ENCODE measurements around the gene GUCY1A1. TPM values are rescaled to one million over a fixed set of nuclear protein-coding genes. Genes with fewer than 3 reads are reported as not detected.

Gene GUCY1A1
- polyA plus RNA-seq, 1 experiment = 1.9 TPM

GRCh38 chr4:155676430-155676825 is 9.8 kb downstream of the GUCY1A1 start:
- H3K27ac ChIP-seq (ENCODE audit: low read depth, low read length) = no peak overlapping the region
- ChIA-PET POLR2A (no interaction called here), CTCF (no interaction called here)
- DNase-seq (ENCODE audit: low read depth, low spot score) = no peak
- H3K4me3 ChIP-seq (ENCODE audit: low read depth, low read length) = no peak overlapping the region
- no peaks in the 10 kb centered on the region; the same call in 1 of the 2 replicates for H3K9me3 ChIP-seq (ENCODE audit: control insufficient read depth, insufficient read depth, low read length)
- H3K27me3 ChIP-seq (ENCODE audit: control insufficient read depth, insufficient read depth, low read length) = no peaks in the 10 kb centered on the region
- no peak for TF ChIP-seq CTCF (IDR thresholded peaks at IDR 0.05; ENCODE audit: low read depth, low read length)

GRCh38 chr4:155678011-155678410 is 11.4 kb downstream of the GUCY1A1 start:
- ChIA-PET CTCF (no interaction called here), POLR2A (no interaction called here)
- TF ChIP-seq CTCF (IDR thresholded peaks at IDR 0.05; ENCODE audit: low read depth, low read length) = no peak
- no peaks in the 10 kb centered on the region; the same call in 1 of the 2 replicates for H3K9me3 ChIP-seq (ENCODE audit: control insufficient read depth, insufficient read depth, low read length)
- no peak for DNase-seq (ENCODE audit: low read depth, low spot score)
- no peak overlapping the region for H3K4me3 ChIP-seq (ENCODE audit: low read depth, low read length)
- no peak overlapping the region for H3K27ac ChIP-seq (ENCODE audit: low read depth, low read length)
- no peaks in the 10 kb centered on the region for H3K27me3 ChIP-seq (ENCODE audit: control insufficient read depth, insufficient read depth, low read length)

- CTCF ChIA-PET = no interaction called here
- Histone ChIP-seq H3K27me3 (ENCODE audit: control insufficient read depth, insufficient read depth, low read length) (no peaks in the 10 kb centered on the region), H3K27ac (ENCODE audit: low read depth, low read length) (no peak overlapping the region), H3K9me3 (ENCODE audit: control insufficient read depth, insufficient read depth, low read length) (no peaks in the 10 kb centered on the region; the same call in 1 of the 2 replicates), H3K4me3 (ENCODE audit: low read depth, low read length) (no peak overlapping the region)
- TF ChIP-seq CTCF (IDR thresholded peaks at IDR 0.05; ENCODE audit: low read depth, low read length) = no peak
- POLR2A ChIA-PET = no interaction called here
- DNase-seq (ENCODE audit: low read depth, low spot score) = no peak
Measured at GRCh38 chr4:155679343-155679742, 12.7 kb downstream of the GUCY1A1 start.

- no peak overlapping the region for H3K27ac ChIP-seq (ENCODE audit: low read depth, low read length)
- DNase-seq (ENCODE audit: low read depth, low spot score) = no peak
- H3K27me3 ChIP-seq (ENCODE audit: control insufficient read depth, insufficient read depth, low read length) = no peaks in the 10 kb centered on the region
- CTCF ChIA-PET = interaction anchor here (0.8 to 1.4 kb wide), 3 partner anchors 9 to 271 kb away, joined by 3 to 4 read pairs (median 4); no protein-coding TSS in a partner anchor
- TF ChIP-seq CTCF (IDR thresholded peaks at IDR 0.05; ENCODE audit: low read depth, low read length) = no peak
- H3K4me3 ChIP-seq (ENCODE audit: low read depth, low read length) = no peak overlapping the region
- POLR2A ChIA-PET = no interaction called here
- H3K9me3 ChIP-seq (ENCODE audit: control insufficient read depth, insufficient read depth, low read length) = no peaks in the 10 kb centered on the region; the same call in 1 of the 2 replicates
Measured at GRCh38 chr4:155681886-155682285, 15.2 kb downstream of the GUCY1A1 start.

- DNase-seq (ENCODE audit: low read depth, low spot score) = no peak
- no peak overlapping the region for H3K27ac ChIP-seq (ENCODE audit: low read depth, low read length)
- TF ChIP-seq CTCF (IDR thresholded peaks at IDR 0.05; ENCODE audit: low read depth, low read length) = no peak
- H3K9me3 ChIP-seq (ENCODE audit: control insufficient read depth, insufficient read depth, low read length) = no peaks in the 10 kb centered on the region
- ChIA-PET POLR2A (no interaction called here), CTCF (no interaction called here)
- no peak overlapping the region for H3K4me3 ChIP-seq (ENCODE audit: low read depth, low read length)
- no peaks in the 10 kb centered on the region for H3K27me3 ChIP-seq (ENCODE audit: control insufficient read depth, insufficient read depth, low read length)
Measured at GRCh38 chr4:155684423-155684822, 17.8 kb downstream of the GUCY1A1 start.
